Activated T-helper 1 cell treated with anti-CD3 and anti-CD28 coated beads, Interleukin-2, amount 50 U/mL, for 16 hours (primary cell): ENCODE data around the gene CACNA1E.

Source experiments
- DNase-seq, 2 donors: peaks; one replicate each; pipeline ENCODE4 v3.0.0-alpha.2; 2020; ENCODE audit warnings: low read depth in 1 of 2, low spot score in 1 of 2

The CACNA1E gene

DNA sequence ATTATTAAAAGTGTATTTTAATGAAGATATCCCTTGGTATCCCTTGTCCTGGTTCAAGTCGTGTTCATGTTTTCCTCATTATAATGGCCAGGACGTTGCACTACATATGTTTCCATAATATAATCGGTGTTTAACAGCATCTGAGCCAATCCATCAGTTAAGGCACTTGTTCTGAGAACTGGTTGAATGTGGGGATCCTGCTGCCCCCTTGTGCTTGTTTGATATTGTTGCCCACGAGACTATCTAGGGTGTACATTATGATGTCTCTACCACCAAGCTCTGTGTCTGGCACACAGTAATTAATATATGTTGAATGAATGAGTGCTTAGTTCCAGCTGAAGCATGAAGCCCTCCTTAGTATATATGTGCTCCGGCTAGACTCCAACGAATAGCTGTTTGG lies 193.0 kb downstream of the CACNA1E start:
- DNase-seq, result no peak

DNA sequence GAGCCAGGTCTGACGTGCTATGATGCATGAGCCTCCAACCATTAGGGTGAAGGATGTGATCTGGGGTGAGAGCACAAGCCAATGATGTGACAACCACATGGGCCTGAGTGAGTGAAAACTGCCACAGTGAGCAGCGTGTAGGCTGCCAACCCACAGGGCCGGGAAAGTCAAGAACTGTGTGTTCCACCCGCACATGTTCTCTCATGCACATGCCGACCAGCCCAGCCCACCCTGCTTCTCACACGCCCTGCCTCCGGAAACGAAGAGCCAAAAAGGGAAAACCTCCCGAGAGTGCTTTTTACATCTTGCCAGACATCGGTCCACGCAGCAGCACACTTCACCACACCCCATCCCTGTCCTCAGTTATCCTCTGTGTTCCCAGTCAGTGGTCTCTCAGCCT lies 197.0 kb downstream of the CACNA1E start:
- no peak for DNase-seq

DNA sequence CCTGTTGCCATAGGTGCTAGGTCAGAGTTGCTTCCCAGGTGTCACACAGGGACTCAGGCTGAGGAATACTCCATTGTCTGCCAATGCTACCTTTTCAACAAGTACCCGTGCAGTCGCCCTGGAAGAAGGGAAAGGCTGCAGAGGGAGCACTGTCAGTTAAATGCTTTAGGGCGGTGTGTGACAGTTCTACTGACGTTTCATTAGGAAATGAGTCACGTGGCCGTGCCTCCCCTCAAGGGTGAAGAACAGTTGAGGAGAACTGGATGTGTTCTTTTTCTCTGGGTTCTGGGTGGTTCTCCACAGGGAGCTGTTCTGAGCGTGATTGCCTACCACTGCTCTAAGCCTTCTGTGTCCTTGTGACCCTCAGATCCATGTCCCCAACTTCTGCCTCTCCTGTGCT lies 197.6 kb downstream of the CACNA1E start:
- DNase-seq, result no peak

GRCh38 chr1:181685211-181685610 lies 201.9 kb downstream of the CACNA1E start:
- no peak for DNase-seq

DNA sequence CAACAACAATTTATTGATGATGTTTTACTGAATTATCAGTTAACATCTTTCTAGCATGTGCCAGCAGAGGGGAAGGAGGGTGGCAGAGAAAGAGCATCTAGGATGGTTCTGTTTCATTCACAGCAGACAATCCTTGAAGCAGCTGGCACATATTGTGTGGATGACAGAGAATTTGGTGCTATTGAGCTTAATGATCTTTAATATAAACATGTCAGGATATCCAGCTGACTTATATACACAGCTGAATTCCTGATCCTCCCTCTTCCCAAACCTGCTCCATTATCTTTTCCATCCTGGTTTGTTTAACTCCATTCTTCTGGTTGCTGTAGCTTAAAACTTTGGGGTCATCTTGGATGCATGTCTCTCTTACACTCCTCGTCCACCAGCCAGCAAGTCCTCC lies 218.6 kb downstream of the CACNA1E start:
- no peak for DNase-seq

DNA sequence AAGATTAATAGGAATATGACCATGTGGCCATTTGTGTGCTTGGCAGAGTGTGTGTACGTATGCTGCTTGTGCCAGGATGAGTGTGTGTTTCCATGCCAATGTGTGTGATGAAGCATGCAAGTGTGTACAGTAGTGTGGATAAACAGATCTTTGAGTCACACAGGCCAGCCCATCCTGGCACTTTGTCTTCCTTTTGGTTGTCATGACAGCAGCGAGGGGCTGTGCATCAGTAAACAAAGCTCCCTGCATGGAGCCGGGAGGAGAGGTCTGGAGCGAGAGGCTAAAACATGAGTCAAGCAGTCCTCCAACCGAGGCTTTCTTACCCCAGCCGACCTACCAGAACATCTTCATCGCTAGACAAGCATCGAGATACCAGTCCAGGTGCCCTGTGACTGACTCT lies 221.2 kb downstream of the CACNA1E start:
- no peak for DNase-seq

DNA sequence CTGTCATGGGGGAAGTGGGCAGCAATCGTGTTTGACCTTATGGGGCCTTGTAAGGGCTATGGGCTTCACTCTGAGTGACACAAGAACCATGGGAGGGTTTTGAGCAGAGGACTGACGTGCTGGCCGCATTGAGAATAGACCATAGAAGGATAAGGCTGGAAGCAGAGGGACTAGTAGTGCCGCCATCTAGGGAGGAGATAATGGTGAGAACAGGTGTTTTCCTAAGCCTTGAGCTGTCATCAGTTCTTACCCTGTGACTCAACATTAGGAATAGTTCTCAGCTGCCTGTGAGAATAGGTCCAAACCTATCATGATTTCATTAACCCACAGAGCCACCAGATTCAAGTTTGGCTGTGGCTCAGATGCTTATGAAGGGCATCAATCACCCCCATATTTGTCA lies 228.5 kb downstream of the CACNA1E start:
- no peak for DNase-seq

GRCh38 chr1:181712711-181713110 lies 229.4 kb downstream of the CACNA1E start:
- no peak for DNase-seq

GRCh38 chr1:181714428-181714827 lies 231.1 kb downstream of the CACNA1E start:
- DNase-seq, result no peak

- no peak for DNase-seq
Measured at GRCh38 chr1:181718034-181718433, 234.7 kb downstream of the CACNA1E start.

DNA sequence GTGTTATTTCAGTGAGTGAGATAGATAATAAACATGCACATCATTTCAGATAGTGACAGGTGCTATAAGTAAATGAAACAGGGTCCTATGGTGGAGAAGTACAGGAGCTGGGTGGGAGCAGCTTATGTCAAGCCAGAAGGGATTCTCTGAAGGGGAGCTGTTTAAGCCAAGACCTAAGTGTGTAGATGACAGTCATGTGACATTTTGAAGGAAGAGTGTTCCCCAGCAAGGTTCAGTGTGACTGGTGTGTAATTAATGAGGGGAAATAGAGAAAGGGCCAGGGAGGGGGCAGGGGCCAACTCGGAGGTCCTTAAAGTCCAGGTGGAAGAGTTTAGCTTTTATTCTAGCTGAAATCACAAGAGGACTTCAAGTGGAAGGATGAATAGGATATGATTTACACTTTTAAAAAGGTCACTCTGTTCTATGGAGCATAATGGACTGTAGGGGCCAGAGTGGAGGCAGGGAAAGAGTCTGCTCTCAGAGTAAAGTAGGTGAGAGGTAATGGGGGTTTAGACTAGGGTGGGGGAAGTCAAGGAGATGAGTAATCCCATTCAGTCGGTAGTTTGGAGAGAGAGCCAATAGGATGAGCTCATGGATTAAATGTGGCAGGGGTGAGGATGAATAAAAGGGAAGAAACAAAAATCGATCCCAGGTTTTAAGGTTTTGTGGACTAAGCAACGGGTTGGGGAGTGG lies 243.1 kb downstream of the CACNA1E start:
- DNase-seq, result no peak

- DNase-seq, result no peak
Measured at GRCh38 chr1:181730606-181731005, 247.3 kb downstream of the CACNA1E start.

DNA sequence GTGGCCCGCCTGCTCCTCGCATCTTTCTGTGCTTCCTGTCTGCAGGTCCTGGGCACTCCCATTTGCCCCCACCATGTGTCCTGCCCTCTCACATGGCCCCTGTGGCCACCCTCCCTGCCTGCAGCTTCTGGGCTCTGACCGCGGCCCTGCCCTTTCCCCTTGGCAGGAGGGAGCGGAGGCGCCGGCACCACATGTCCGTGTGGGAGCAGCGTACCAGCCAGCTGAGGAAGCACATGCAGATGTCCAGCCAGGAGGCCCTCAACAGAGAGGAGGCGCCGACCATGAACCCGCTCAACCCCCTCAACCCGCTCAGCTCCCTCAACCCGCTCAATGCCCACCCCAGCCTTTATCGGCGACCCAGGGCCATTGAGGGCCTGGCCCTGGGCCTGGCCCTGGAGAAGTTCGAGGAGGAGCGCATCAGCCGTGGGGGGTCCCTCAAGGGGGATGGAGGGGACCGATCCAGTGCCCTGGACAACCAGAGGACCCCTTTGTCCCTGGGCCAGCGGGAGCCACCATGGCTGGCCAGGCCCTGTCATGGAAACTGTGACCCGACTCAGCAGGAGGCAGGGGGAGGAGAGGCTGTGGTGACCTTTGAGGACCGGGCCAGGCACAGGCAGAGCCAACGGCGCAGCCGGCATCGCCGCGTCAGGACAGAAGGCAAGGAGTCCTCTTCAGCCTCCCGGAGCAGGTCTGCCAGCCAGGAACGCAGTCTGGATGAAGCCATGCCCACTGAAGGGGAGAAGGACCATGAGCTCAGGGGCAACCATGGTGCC lies 249.1 kb downstream of the CACNA1E start:
- DNase-seq, result no peak

DNA sequence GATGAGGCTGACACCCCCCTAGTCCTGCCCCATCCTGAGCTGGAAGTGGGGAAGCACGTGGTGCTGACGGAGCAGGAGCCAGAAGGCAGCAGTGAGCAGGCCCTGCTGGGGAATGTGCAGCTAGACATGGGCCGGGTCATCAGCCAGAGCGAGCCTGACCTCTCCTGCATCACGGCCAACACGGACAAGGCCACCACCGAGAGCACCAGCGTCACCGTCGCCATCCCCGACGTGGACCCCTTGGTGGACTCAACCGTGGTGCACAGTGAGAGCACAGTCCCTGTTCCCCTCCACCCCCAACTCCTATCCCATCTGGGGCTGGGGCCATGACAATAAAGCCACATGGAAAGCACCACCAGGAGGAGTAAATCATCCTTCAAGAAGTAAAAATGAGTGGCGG lies 250.2 kb downstream of the CACNA1E start:
- no peak for DNase-seq

DNA sequence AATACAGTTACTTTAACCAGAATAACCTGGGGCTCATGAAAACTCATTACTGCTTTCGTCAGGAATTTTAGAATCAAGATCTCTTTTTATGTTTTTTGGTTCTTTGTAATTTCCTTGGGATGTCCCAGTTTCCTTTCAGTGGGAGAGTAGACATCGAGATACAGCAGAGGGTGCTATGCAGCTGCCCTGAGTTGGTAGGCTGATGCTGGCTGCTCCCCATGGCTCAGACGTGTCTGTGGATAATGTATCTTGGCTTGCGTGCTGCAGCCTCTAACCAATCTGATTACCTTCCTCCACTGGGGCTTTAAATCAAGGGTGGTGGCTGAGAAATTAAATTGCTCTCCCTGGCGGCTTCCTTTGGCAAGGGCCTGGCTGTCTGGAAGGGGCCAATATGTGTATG lies 253.7 kb downstream of the CACNA1E start:
- DNase-seq, result no peak

GRCh38 chr1:181739214-181739613 lies 255.9 kb downstream of the CACNA1E start:
- no peak for DNase-seq

DNA sequence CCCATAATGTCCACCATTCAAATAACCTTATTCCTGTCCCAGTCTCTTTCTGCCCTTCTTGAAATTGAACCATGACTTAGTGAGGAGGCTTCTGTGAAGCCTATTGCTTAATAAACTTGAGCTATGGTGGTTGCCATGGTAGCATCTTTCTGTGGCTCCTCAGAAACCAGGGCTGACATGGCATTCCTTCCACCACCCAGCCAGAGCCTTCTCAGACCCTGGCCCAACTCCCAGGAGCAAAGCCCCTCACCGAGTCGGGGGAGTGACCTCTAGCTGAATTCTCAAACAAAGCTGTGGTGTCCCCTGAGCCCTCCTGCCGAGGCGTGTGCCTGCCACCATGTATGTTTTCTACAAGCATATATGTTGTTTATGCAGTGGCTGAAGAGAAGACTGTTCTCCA lies 259.1 kb downstream of the CACNA1E start:
- DNase-seq, result no peak

- DNase-seq, result no peak
Measured at GRCh38 chr1:181743878-181744312, 260.6 kb downstream of the CACNA1E start.

- DNase-seq, result no peak
Measured at GRCh38 chr1:181746224-181746623, 262.9 kb downstream of the CACNA1E start.

GRCh38 chr1:181748013-181748412 lies 264.7 kb downstream of the CACNA1E start:
- DNase-seq, result no peak

DNA sequence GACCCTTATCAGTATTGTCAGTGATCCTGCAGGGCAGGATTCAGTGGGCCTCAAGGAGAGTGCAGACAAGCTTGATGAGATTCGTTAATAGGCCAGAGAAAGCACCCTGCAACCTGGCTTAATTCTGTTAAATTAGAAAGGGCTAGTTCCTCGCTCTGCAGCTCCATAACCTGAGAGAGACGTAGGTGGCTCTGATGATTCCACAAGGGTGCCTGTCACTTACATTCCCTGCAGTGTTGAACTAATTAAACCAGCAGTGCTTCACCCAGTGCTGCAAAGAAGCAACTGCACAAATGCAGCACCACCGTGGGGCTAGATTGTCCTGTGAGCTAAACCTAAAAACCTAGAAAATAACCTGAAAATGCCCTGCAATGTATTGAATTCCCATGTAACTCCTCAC lies 270.8 kb downstream of the CACNA1E start:
- no peak for DNase-seq

GRCh38 chr1:181759481-181759880 lies 276.2 kb downstream of the CACNA1E start:
- no peak for DNase-seq

DNA sequence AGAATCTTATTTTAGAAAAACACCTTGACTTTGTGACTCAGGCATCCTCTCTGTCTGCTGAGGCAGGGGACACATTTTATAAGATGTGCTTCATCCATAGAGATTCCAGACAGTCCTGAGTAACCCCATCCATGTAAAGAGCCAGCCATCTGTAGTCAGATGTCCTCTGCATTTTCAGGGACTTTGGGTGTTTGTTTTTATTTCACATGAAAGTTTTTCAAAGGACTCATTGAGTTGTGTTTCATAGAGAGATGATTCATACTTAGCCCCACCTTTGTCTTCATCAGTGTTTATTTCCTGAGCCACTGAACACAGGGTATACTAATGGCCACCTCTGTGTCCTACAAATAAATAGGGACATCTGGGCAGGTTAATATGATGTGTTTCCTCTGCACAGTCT lies 280.4 kb downstream of the CACNA1E start:
- DNase-seq, result no peak
